ENCODE results near the gene EIF3D.

EIF3D gene

DNA sequence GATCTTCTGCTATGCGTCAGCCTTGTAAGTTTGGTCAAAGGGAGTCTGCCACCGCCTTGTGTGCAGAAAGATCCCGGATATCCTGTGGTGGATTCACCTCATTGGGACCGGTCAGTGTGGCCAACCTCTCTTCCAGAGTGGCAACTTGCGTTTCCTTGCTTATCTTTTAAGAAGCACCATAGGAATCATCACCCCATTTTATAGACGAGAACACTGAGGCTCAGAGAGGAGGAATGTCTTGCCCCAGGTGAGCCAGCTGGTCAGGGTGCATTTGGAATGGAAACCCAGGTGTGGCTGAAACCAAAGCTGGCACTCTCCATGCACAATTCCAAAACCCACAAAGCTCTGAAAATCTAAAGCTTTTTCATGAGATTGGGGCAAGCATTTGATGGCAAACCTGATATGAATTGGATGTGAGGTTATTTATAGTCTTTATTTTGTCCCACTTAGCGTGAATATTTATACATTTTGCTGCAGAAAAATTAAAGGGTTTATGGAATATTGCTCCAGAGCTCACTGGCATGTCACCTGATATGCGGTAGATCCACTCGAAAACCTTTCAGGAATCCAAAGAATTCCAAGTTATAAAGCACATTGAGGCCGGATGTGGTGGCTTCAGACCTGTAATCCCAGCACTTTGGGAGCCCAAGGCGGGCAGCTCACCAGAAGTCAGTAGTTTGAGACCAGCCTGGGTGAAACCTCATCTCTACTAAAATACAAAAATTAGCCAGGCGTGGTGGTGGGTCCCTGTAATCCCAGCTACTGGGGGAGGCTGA is 12.1 kb upstream of the EIF3D start:
- TF ChIP-seq GATA2 (IDR thresholded peaks at IDR 0.05; ENCODE audit: low read depth, low read length), result no peak

GRCh38 chr22:36538529-36538928 is 9.6 kb upstream of the EIF3D start:
- TF ChIP-seq GATA3 (IDR thresholded peaks at IDR 0.05; ENCODE audit: low read depth, low read length), result no peak
- no peak for TF ChIP-seq GATA2 (IDR thresholded peaks at IDR 0.05; ENCODE audit: low read depth, low read length)

DNA sequence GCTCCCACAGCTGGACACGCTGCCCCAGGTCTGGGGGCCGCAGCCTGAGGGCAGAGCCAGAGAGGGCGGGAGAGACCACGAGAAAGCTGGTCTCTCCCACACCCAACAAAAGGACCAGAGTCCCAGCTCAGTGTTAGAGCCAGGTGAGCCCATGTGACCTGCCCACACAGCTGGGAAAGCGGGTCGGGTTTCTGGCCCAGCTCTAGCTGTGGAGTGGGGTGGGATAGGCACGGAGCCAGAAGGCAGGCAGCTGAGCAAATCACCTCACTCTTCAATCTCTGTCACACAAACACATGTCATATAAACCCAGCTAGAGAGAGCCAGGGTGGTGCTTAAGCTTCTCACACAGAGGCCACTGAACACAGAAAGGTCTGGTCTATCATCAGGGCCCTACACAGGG is 7.8 kb upstream of the EIF3D start:
- TF ChIP-seq GATA3 (IDR thresholded peaks at IDR 0.05; ENCODE audit: low read depth, low read length) (no peak), GATA2 (IDR thresholded peaks at IDR 0.05; ENCODE audit: low read depth, low read length) (no peak)

DNA sequence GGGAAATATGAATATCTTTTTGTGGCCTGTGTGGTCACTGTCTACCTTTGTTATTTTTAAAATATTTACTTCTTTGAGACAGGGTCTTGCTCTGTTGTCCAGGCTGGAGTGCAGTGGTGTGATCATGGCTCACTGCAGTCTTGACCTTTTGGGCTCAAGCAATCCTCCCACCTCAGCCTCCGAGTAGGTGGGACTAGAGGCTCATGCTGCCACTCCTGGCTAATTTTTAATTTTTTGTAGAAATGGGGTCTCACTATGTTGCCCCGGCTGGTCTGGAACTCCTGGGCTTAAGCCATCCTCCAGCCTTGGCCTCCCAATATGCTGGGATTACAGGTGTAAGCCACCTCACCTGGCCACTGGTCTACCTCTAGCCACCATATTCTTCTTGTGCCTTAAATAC is 3.5 kb upstream of the EIF3D start:
- TF ChIP-seq GATA3 (IDR thresholded peaks at IDR 0.05; ENCODE audit: low read depth, low read length), result no peak
- no peak for TF ChIP-seq GATA2 (IDR thresholded peaks at IDR 0.05; ENCODE audit: low read depth, low read length)

GRCh38 chr22:36528341-36528740 is 625 bp downstream of the EIF3D start:
- no peak for TF ChIP-seq GATA3 (IDR thresholded peaks at IDR 0.05; ENCODE audit: low read depth, low read length)
- TF ChIP-seq GATA2 (IDR thresholded peaks at IDR 0.05; ENCODE audit: low read depth, low read length), result no peak

GRCh38 chr22:36522662-36523061 is 6.3 kb downstream of the EIF3D start:
- no peak for TF ChIP-seq GATA3 (IDR thresholded peaks at IDR 0.05; ENCODE audit: low read depth, low read length)
- no peak for TF ChIP-seq GATA2 (IDR thresholded peaks at IDR 0.05; ENCODE audit: low read depth, low read length)

DNA sequence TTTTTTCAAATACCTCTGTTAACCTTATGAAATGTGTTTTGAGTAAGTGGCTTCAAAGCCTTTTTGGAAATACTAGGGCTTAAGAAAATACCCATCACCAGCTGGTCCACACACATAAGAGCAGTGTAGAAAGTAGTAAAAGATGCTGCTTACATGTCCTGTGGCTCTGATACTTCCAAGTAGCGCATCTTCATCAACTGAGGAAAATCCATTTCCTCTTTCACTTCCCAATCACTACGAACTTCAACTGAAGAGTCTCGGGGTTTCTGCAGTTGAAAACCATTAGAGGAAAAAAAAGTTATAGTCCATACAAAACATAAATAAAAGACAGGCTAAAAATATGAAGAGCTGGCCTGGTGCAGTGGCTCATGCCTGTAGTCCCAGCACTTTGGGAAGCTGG is 8.5 kb downstream of the EIF3D start:
- no peak for TF ChIP-seq GATA2 (IDR thresholded peaks at IDR 0.05; ENCODE audit: low read depth, low read length)
- no peak for TF ChIP-seq GATA3 (IDR thresholded peaks at IDR 0.05; ENCODE audit: low read depth, low read length)

GRCh38 chr22:36514766-36515165 is 14.2 kb downstream of the EIF3D start:
- TF ChIP-seq GATA2 (IDR thresholded peaks at IDR 0.05; ENCODE audit: low read depth, low read length) (no peak), GATA3 (IDR thresholded peaks at IDR 0.05; ENCODE audit: low read depth, low read length) (no peak)

GRCh38 chr22:36512991-36513390 is 16.0 kb downstream of the EIF3D start:
- no peak for TF ChIP-seq GATA3 (IDR thresholded peaks at IDR 0.05; ENCODE audit: low read depth, low read length)
- no peak for TF ChIP-seq GATA2 (IDR thresholded peaks at IDR 0.05; ENCODE audit: low read depth, low read length)

DNA sequence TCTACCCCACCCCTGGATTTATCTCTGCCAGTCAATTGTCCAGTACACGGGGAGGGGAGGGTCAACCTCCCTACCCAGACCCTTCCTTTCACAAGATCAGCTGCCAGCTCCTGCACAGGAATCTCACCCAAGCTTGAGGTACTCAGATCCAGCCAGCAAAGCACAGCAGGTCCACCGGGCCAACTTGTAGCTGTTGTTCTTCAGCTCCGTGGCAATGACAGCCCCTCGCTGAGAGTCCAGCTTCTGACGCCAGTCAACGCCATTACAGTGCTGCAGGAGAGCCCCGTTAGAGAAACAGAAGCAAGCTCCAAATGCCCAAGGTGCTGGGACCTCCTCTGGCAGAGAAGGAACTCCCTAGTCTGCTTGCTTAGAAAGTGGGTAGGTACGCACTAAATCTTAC is 16.6 kb downstream of the EIF3D start:
- TF ChIP-seq GATA2 (IDR thresholded peaks at IDR 0.05; ENCODE audit: low read depth, low read length) (no peak), GATA3 (IDR thresholded peaks at IDR 0.05; ENCODE audit: low read depth, low read length) (no peak)

DNA sequence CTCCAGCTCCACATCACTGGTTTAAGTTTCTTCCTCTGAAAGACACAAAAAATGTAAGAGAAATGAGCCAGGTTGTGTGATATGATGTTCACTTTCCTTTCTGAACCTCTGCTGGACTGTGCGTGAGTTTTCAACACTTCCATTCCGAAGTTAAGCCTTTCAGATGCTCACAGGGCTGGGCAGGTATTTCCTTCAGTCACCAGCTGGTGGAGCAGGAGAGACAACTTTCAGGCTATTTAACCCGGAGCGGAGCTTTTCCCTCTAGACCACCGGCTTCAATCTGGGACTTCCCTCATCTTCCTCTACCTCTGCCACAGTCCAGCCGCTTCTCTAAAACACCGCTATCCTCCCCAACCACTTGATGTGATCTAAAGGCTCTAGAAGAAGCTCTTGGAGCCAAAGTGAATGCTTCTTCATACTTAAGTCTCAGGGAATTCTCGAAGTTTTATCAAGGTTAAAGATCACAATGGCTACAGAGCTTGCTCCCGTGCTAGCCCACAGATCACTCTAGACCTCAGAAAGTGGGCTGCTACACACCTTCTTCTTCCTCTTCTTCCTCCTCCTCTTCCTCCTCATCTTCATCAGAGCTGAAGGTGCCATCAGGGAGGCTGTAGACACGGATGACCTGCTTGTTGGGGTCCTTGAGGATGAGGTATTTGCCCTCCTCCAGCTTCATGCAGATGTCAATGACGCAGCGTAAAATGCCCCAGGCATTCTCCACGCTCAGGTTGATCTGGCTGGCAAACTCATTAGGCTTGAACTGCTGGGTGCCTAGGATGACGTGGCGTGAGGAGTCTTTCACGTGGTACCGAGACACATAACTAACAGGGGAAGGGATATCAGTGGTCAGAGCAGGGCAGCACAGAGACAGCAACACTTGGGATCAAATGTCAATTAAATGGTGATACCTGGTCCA is 17.7 kb downstream of the EIF3D start:
- no peak for TF ChIP-seq GATA2 (IDR thresholded peaks at IDR 0.05; ENCODE audit: low read depth, low read length)
- TF ChIP-seq GATA3 (IDR thresholded peaks at IDR 0.05; ENCODE audit: low read depth, low read length), result no peak

GRCh38 chr22:36510384-36510783 is 18.6 kb downstream of the EIF3D start:
- no peak for TF ChIP-seq GATA2 (IDR thresholded peaks at IDR 0.05; ENCODE audit: low read depth, low read length)

- TF ChIP-seq GATA2 (IDR thresholded peaks at IDR 0.05; ENCODE audit: low read depth, low read length), result no peak
These were observed 21.4 kb downstream of the EIF3D start for GRCh38 chr22:36507518-36508010.

DNA sequence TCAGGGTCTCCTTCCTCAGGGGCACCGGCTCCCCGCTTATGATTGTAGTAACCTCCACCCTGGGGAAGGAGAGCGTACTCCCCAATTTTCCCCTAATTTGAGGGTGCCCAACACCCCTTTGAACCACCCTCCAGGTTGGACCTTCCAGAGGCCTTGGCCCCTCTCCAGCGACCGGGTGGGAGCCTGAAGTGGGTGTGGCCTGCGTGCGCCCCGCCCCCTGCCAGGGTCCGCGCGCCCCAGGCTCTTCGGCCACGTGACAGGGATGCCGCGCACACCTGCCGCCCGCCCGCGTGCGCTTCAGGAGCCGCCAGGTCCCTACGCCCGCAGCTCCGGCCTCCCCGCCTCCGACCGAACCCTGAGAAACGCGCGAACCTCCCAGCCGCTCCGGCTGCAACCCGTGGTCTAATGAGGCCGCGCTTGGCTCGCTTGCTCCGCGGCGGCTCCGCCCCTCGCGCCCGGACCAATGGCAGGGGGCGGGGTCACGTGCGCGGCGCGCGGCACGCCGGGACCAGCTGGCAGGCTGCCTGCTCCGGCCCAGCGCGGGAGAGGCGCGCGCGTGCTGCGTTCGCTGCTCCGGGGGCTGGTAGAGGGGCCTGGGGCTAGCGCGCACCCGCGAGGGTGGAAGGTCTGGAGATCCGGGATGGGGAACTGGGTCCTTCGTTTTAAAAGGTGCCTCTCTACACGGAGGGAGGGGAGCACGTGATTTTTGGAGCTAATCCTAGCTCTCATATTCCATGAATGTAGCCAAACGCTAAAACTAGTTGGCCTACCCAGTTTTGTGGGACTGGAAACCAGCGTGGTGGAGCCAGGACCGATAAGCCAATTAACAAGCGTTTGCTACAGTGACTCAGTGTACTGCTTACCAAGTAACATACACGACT is 22.1 kb downstream of the EIF3D start, which contains the start of gene FOXRED2:
FOXRED2 (minus strand) TSS at position 404 of the 881 bp plus-strand sequence. CDS start 618 bp downstream, outside the sequence.
- TF ChIP-seq GATA2 (IDR thresholded peaks at IDR 0.05; ENCODE audit: low read depth, low read length) (no peak), GATA3 (IDR thresholded peaks at IDR 0.05; ENCODE audit: low read depth, low read length) (no peak)

All from SH-SY5Y (cell line).